ENCODE data around the gene L3MBTL4.

DNA sequence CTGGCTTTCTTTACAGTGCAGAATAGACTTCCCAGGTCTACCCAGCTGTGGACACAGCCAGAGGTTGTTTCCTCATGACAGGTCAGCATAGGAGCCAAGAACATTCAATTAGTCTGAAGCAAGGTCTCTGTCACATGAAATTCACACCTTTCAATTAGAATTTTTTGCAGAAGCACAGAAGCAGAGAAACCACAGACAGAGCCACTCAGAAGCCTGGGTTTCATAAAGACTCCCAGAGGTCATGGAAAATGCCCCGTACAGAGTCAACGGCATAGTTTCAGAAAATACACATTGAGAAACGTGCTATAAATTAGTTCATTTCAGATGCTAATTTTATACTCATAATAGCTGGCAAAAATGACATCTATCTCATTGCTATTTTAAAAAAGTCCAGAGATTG lies 432.4 kb downstream of the L3MBTL4 start:
- TF ChIP-seq POLR2A (IDR thresholded peaks at IDR 0.05) (no peak), CTCF (IDR thresholded peaks at IDR 0.05) (no peak)

Data from body of pancreas (tissue), 4 donors.